Astrocyte of the cerebellum (primary cell): ENCODE data around the gene FRMD4A.

Experiments
- DNase-seq: peaks from one replicate; pipeline ENCODE4 v3.0.0-alpha.2; 2011; ENCODE audit warnings: low read depth
- H3K4me3 ChIP-seq: 2 replicates; pipeline ENCODE4 v1.5.1; 2011; ENCODE audit warnings: mild to moderate bottlenecking, low read depth, low read length, moderate library complexity
- CTCF ChIP-seq: IDR thresholded peaks from 2 replicates; pipeline ENCODE4 v1.5.1; 2012; ENCODE audit warnings: low read length, low read depth, moderate library complexity, mild to moderate bottlenecking; ENCODE audit errors: missing control alignments
- in situ Hi-C: cut with HindIII; loops from 2 replicates; pipeline ENCODE4 v1.10.0; 2017; ENCODE audit warnings: low sequenced_read_pairs

FRMD4A gene

GRCh38 chr10:13743963-13744362, 586.8 kb downstream of the FRMD4A start:
- H3K4me3 ChIP-seq: no peak overlapping the region
- DNase-seq: no peak
- in situ Hi-C loops: no loop called here
- TF ChIP-seq CTCF: no peak

GRCh38 chr10:13743101-13743693, 587.5 kb downstream of the FRMD4A start:
- no peak for TF ChIP-seq CTCF
- no peak for DNase-seq
- in situ Hi-C loops: no loop called here
- no peak overlapping the region for H3K4me3 ChIP-seq

GRCh38 chr10:13741438-13741837, 589.3 kb downstream of the FRMD4A start:
- in situ Hi-C loops: no loop called here
- H3K4me3 ChIP-seq: no peak overlapping the region
- no peak for TF ChIP-seq CTCF
- DNase-seq: no peak

- DNase-seq: no peak
- no peak for TF ChIP-seq CTCF
- in situ Hi-C loops: no loop called here
- H3K4me3 ChIP-seq: no peak overlapping the region
Measured at GRCh38 chr10:13740461-13740860, 590.3 kb downstream of the FRMD4A start.

- in situ Hi-C loops: loop anchor here (5.0 kb wide), 1 partner anchor 62 kb away; no protein-coding TSS in a partner anchor
- H3K4me3 ChIP-seq: no peak overlapping the region
- no peak for DNase-seq
- no peak for TF ChIP-seq CTCF
Measured at GRCh38 chr10:13739183-13739582, 591.5 kb downstream of the FRMD4A start.

DNA sequence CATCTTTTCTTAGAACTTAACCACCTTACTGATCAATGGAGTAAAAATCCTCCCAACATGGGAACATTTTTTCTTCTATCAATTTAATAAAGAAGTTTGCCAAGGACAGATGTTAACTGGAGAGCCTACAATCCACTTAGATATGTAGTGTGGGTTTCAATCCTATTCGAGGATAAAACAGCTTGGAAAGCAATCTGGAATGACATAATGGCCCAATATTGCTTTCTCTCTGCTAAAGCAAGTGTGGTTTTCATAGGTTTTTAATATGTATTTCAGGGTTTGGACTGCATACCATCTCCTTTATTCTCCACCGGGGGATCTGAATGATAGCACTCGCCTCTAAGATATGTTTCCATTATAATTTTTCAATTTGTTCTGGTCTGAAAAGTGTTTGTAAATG, 594.2 kb downstream of the FRMD4A start:
- in situ Hi-C loops: loop anchor here (5.0 kb wide), 1 partner anchor 59 kb away; no protein-coding TSS in a partner anchor
- no peak overlapping the region for H3K4me3 ChIP-seq
- DNase-seq: no peak
- no peak for TF ChIP-seq CTCF
